HEK293T (cell line): Measurements from ENCODE around the gene TCERG1L.

ENCODE experiments used
- BHLHE40 ChIP-seq: fragments of 450-650 bp; IDR thresholded peaks from 2 replicates; pipeline ENCODE4 v1.6.1; 2016; ENCODE audit warnings: mild to moderate bottlenecking, moderate library complexity, borderline replicate concordance
- FOXA1 ChIP-seq: fragments of 450-650 bp; IDR thresholded peaks from 2 replicates; pipeline ENCODE4 v1.6.1; 2016; ENCODE audit warnings: mild to moderate bottlenecking
- FOXM1 ChIP-seq: fragments of 450-650 bp; IDR thresholded peaks from 2 replicates; pipeline ENCODE4 v1.6.1; 2017; ENCODE audit warnings: mild to moderate bottlenecking, borderline replicate concordance
- ZNF384 ChIP-seq: fragments of 450-650 bp; IDR thresholded peaks from 2 replicates; pipeline ENCODE4 v1.6.1; 2016

GRCh38 chr10:131082201-131082850 is 229.2 kb downstream of the TCERG1L start:
- no peak for TF ChIP-seq FOXM1
- no peak for TF ChIP-seq ZNF384
- TF ChIP-seq FOXA1 = no peak
- TF ChIP-seq BHLHE40 = no peak
